ENCODE results near the gene GSK3B. TPM values are rescaled to one million over a fixed set of nuclear protein-coding genes. Genes with fewer than 3 reads are reported as not detected.

The GSK3B gene
- total RNA-seq, 1 donor from 2014 or later: 34.1 TPM

- Mint-ChIP-seq H3K9me3 (peaks cover 42% of the 10 kb centered on the region), H3K4me3 (no peak overlapping the region), H3K27me3 (ENCODE audit: insufficient read depth) (no peaks in the 10 kb centered on the region), H3K36me3 (ENCODE audit: low read depth) (peaks cover 39% of the 10 kb centered on the region), H3K4me1 (ENCODE audit: low read depth) (peaks cover 26% of the 10 kb centered on the region), H3K27ac (no peak overlapping the region)
- intact Hi-C loops (cut with micrococcal nuclease): no loop called here
- DNase-seq (ENCODE audit: low spot score): no peak
Observed at GRCh38 chr3:120047686-120048085, 46.6 kb downstream of the GSK3B start.

- H3K9me3 Mint-ChIP-seq: peaks cover 70% of the 10 kb centered on the region
Observed at GRCh38 chr3:120040813-120041377, 53.4 kb downstream of the GSK3B start.

GRCh38 chr3:120039642-120040610, 54.3 kb downstream of the GSK3B start:
- Mint-ChIP-seq H3K27me3 (ENCODE audit: insufficient read depth) (no peaks in the 10 kb centered on the region), H3K36me3 (ENCODE audit: low read depth) (peaks cover 50% of the 10 kb centered on the region), H3K9me3 (peaks cover 61% of the 10 kb centered on the region)

More at GRCh38 chr3:120040813-120041377, 53.4 kb downstream of the GSK3B start:
- Mint-ChIP-seq H3K4me1 (ENCODE audit: low read depth) (peaks cover 6% of the 10 kb centered on the region), H3K27ac (no peak overlapping the region), H3K36me3 (ENCODE audit: low read depth) (peaks cover 60% of the 10 kb centered on the region), H3K27me3 (ENCODE audit: insufficient read depth) (no peaks in the 10 kb centered on the region), H3K4me3 (no peak overlapping the region)
- intact Hi-C loops (cut with micrococcal nuclease): loop anchor here (1.0 kb wide), 1 partner anchor 376 kb away; no protein-coding TSS in a partner anchor
- DNase-seq (ENCODE audit: low spot score): no peak

GRCh38 chr3:120033596-120033995, 60.7 kb downstream of the GSK3B start:
- Mint-ChIP-seq H3K9me3 (peaks cover 10% of the 10 kb centered on the region), H3K27ac (no peak overlapping the region), H3K36me3 (ENCODE audit: low read depth) (peaks cover 3% of the 10 kb centered on the region), H3K4me3 (no peak overlapping the region), H3K27me3 (ENCODE audit: insufficient read depth) (no peaks in the 10 kb centered on the region), H3K4me1 (ENCODE audit: low read depth) (peaks cover 20% of the 10 kb centered on the region)
- DNase-seq (ENCODE audit: low spot score): no peak
- intact Hi-C loops (cut with micrococcal nuclease): no loop called here

More at GRCh38 chr3:120039642-120040610, 54.3 kb downstream of the GSK3B start:
- H3K4me3 Mint-ChIP-seq: no peak overlapping the region
- no peaks in the 10 kb centered on the region for H3K4me1 Mint-ChIP-seq (ENCODE audit: low read depth)
- DNase-seq (ENCODE audit: low spot score): no peak
- no peak overlapping the region for H3K27ac Mint-ChIP-seq
- intact Hi-C loops (cut with micrococcal nuclease): loop anchor here (1.0 kb wide), 1 partner anchor 377 kb away; no protein-coding TSS in a partner anchor

GRCh38 chr3:120031561-120031960, 62.7 kb downstream of the GSK3B start:
- peaks cover 3% of the 10 kb centered on the region for H3K36me3 Mint-ChIP-seq (ENCODE audit: low read depth)
- H3K4me1 Mint-ChIP-seq (ENCODE audit: low read depth): peaks cover 24% of the 10 kb centered on the region
- no peak overlapping the region for H3K4me3 Mint-ChIP-seq
- H3K27me3 Mint-ChIP-seq (ENCODE audit: insufficient read depth): no peaks in the 10 kb centered on the region
- intact Hi-C loops (cut with micrococcal nuclease): no loop called here
- no peak overlapping the region for H3K27ac Mint-ChIP-seq
- H3K9me3 Mint-ChIP-seq: peaks cover 5% of the 10 kb centered on the region
- DNase-seq (ENCODE audit: low spot score): no peak

GRCh38 chr3:120029749-120030148, 64.5 kb downstream of the GSK3B start:
- peaks cover 8% of the 10 kb centered on the region for H3K36me3 Mint-ChIP-seq (ENCODE audit: low read depth)
- no peak for DNase-seq (ENCODE audit: low spot score)
- intact Hi-C loops (cut with micrococcal nuclease): loop anchor here (5.0 kb wide), 1 partner anchor 63 kb away; the partner anchor contains the start of gene GSK3B
- no peaks in the 10 kb centered on the region for H3K27me3 Mint-ChIP-seq (ENCODE audit: insufficient read depth)
- no peak overlapping the region for H3K4me3 Mint-ChIP-seq
- H3K27ac Mint-ChIP-seq: no peak overlapping the region
- H3K9me3 Mint-ChIP-seq: peaks cover 5% of the 10 kb centered on the region
- peaks cover 40% of the 10 kb centered on the region for H3K4me1 Mint-ChIP-seq (ENCODE audit: low read depth)

GRCh38 chr3:120028271-120029047, 65.8 kb downstream of the GSK3B start:
- Mint-ChIP-seq H3K4me3 (no peak overlapping the region), H3K27me3 (ENCODE audit: insufficient read depth) (no peaks in the 10 kb centered on the region), H3K36me3 (ENCODE audit: low read depth) (peaks cover 9% of the 10 kb centered on the region), H3K4me1 (ENCODE audit: low read depth) (peaks cover 40% of the 10 kb centered on the region), H3K27ac (no peak overlapping the region), H3K9me3 (peaks cover 2% of the 10 kb centered on the region)
- no peak for DNase-seq (ENCODE audit: low spot score)
- intact Hi-C loops (cut with micrococcal nuclease): loop anchor here (5.0 kb wide), 1 partner anchor 64 kb away; the partner anchor contains the start of gene GSK3B

GRCh38 chr3:120027226-120027625, 67.0 kb downstream of the GSK3B start:
- intact Hi-C loops (cut with micrococcal nuclease): loop anchor here (5.0 kb wide), 1 partner anchor 65 kb away; the partner anchor contains the start of gene GSK3B
- H3K36me3 Mint-ChIP-seq (ENCODE audit: low read depth): peaks cover 11% of the 10 kb centered on the region
- H3K27ac Mint-ChIP-seq: no peak overlapping the region
- H3K4me3 Mint-ChIP-seq: no peak overlapping the region
- H3K27me3 Mint-ChIP-seq (ENCODE audit: insufficient read depth): no peaks in the 10 kb centered on the region
- peaks cover 50% of the 10 kb centered on the region for H3K4me1 Mint-ChIP-seq (ENCODE audit: low read depth)
- no peaks in the 10 kb centered on the region for H3K9me3 Mint-ChIP-seq
- no peak for DNase-seq (ENCODE audit: low spot score)

- H3K4me1 Mint-ChIP-seq (ENCODE audit: low read depth): peaks cover 51% of the 10 kb centered on the region
- H3K27me3 Mint-ChIP-seq (ENCODE audit: insufficient read depth): no peaks in the 10 kb centered on the region
- H3K4me3 Mint-ChIP-seq: no peak overlapping the region
- H3K27ac Mint-ChIP-seq: no peak overlapping the region
- H3K9me3 Mint-ChIP-seq: no peaks in the 10 kb centered on the region
- peaks cover 13% of the 10 kb centered on the region for H3K36me3 Mint-ChIP-seq (ENCODE audit: low read depth)
- intact Hi-C loops (cut with micrococcal nuclease): loop anchor here (5.0 kb wide), 1 partner anchor 67 kb away; the partner anchor contains the start of gene GSK3B
- no peak for DNase-seq (ENCODE audit: low spot score)
Observed at GRCh38 chr3:120025520-120025919, 68.7 kb downstream of the GSK3B start.

- Mint-ChIP-seq H3K36me3 (ENCODE audit: low read depth) (peaks cover 13% of the 10 kb centered on the region), H3K27me3 (ENCODE audit: insufficient read depth) (no peaks in the 10 kb centered on the region), H3K9me3 (no peaks in the 10 kb centered on the region), H3K4me3 (no peak overlapping the region), H3K4me1 (ENCODE audit: low read depth) (peaks cover 45% of the 10 kb centered on the region), H3K27ac (no peak overlapping the region)
- intact Hi-C loops (cut with micrococcal nuclease): no loop called here
- no peak for DNase-seq (ENCODE audit: low spot score)
Observed at GRCh38 chr3:120024103-120024502, 70.1 kb downstream of the GSK3B start.

GRCh38 chr3:120022729-120023128, 71.5 kb downstream of the GSK3B start:
- H3K27me3 Mint-ChIP-seq (ENCODE audit: insufficient read depth): no peaks in the 10 kb centered on the region
- intact Hi-C loops (cut with micrococcal nuclease): no loop called here
- no peaks in the 10 kb centered on the region for H3K9me3 Mint-ChIP-seq
- no peak overlapping the region for H3K27ac Mint-ChIP-seq
- H3K4me1 Mint-ChIP-seq (ENCODE audit: low read depth): peaks cover 40% of the 10 kb centered on the region
- no peak overlapping the region for H3K4me3 Mint-ChIP-seq
- no peak for DNase-seq (ENCODE audit: low spot score)
- peaks cover 13% of the 10 kb centered on the region for H3K36me3 Mint-ChIP-seq (ENCODE audit: low read depth)

- Mint-ChIP-seq H3K4me1 (ENCODE audit: low read depth) (peaks cover 40% of the 10 kb centered on the region), H3K9me3 (no peaks in the 10 kb centered on the region), H3K27me3 (ENCODE audit: insufficient read depth) (no peaks in the 10 kb centered on the region), H3K27ac (no peak overlapping the region), H3K36me3 (ENCODE audit: low read depth) (peaks cover 13% of the 10 kb centered on the region), H3K4me3 (no peak overlapping the region)
- DNase-seq (ENCODE audit: low spot score): no peak
- intact Hi-C loops (cut with micrococcal nuclease): no loop called here
Observed at GRCh38 chr3:120021523-120021922, 72.7 kb downstream of the GSK3B start.

All from activated T-helper 1 cell treated with anti-CD3 and anti-CD28 coated beads, Interleukin-12 subunit alpha, Interleukin-12 subunit beta, Interleukin-2, Interleukin-4 antibody, amounts not matched to agents 30 ng/mL and 10 ng/mL and 1 ng/mL, durations not matched to agents 14 hours and 24 hours and 36 hours (primary cell).